Spinal cord (tissue), 10 donors: ENCODE measurements around the gene CFAP74. TPM values are rescaled to one million over a fixed set of nuclear protein-coding genes. Genes with fewer than 3 reads are reported as not detected.

ENCODE experiments used
- DNase-seq, 6 donors: peaks; one replicate each; pipeline versions ENCODE4 v3.0.0 to v3.0.0-alpha.2; 2013 to 2015; ENCODE audit warnings: low spot score in 6 of 6, low read depth in 4 of 6
- H3K27ac ChIP-seq: one replicate; pipeline ENCODE4 v1.5.1; 2013; ENCODE audit warnings: low read depth, low read length, control low read depth
- H3K27me3 ChIP-seq: one replicate; pipeline ENCODE4 v1.6.1; 2013; ENCODE audit warnings: low read length; ENCODE audit not compliant: control insufficient read depth, insufficient read depth
- H3K36me3 ChIP-seq: one replicate; pipeline ENCODE4 v1.6.1; 2013; ENCODE audit warnings: low read length; ENCODE audit not compliant: control insufficient read depth, insufficient read depth
- H3K4me1 ChIP-seq: one replicate; pipeline ENCODE4 v1.6.1; 2013; ENCODE audit warnings: low read length; ENCODE audit not compliant: control insufficient read depth, insufficient read depth
- H3K4me3 ChIP-seq: one replicate; pipeline ENCODE4 v1.5.1; 2013; ENCODE audit warnings: low read depth, low read length, control low read depth
- H3K9me3 ChIP-seq: one replicate; pipeline ENCODE4 v1.6.1; 2013; ENCODE audit warnings: low read length; ENCODE audit not compliant: control insufficient read depth, insufficient read depth
- WGBS: methylation state at CpG from one replicate; pipeline ENCODE4 v1.1.5; 2013; ENCODE audit warnings: missing lambda C conversion rate; ENCODE audit not compliant: insufficient coverage; 5-methylcytosine and 5-hydroxymethylcytosine counted together
- polyA plus RNA-seq, 2 donors: library from polyadenylated mRNA; unstranded; fragments of 120-200 nt; gene quantifications; one replicate each; pipeline ENCODE4 v1.2.1, GENCODE V29; 2013; ENCODE audit not compliant: insufficient read length in 2 of 2
- total RNA-seq, 2 donors: library from RNA; depleted of rRNA in 1 of 2; stranded (reverse); fragments of 120-200 nt in 1 of 2; fragments of >200 nt in 1 of 2; gene quantifications; one replicate each; pipeline versions ENCODE4 v1.2.3 to v1.2.4, GENCODE V29; 2013 to 2014
- donor health status: healthy.

The CFAP74 gene
- total and polyA plus RNA-seq, 4 donors, result 0.59 to 5.6 (median 4.6) TPM

GRCh38 chr1:1926346-1926811 is 77.2 kb downstream of the CFAP74 start:
- 85% methylated on average over 25 of the region's 26 CpGs for whole genome bisulfite sequencing
- no peaks in the 10 kb centered on the region for H3K27me3 ChIP-seq
- no peak overlapping the region for H3K27ac ChIP-seq
- H3K4me1 ChIP-seq, result no peaks in the 10 kb centered on the region
- H3K36me3 ChIP-seq, result peaks cover 6% of the 10 kb centered on the region
- H3K4me3 ChIP-seq, result no peak overlapping the region
- no peak for DNase-seq
- no peaks in the 10 kb centered on the region for H3K9me3 ChIP-seq

DNA sequence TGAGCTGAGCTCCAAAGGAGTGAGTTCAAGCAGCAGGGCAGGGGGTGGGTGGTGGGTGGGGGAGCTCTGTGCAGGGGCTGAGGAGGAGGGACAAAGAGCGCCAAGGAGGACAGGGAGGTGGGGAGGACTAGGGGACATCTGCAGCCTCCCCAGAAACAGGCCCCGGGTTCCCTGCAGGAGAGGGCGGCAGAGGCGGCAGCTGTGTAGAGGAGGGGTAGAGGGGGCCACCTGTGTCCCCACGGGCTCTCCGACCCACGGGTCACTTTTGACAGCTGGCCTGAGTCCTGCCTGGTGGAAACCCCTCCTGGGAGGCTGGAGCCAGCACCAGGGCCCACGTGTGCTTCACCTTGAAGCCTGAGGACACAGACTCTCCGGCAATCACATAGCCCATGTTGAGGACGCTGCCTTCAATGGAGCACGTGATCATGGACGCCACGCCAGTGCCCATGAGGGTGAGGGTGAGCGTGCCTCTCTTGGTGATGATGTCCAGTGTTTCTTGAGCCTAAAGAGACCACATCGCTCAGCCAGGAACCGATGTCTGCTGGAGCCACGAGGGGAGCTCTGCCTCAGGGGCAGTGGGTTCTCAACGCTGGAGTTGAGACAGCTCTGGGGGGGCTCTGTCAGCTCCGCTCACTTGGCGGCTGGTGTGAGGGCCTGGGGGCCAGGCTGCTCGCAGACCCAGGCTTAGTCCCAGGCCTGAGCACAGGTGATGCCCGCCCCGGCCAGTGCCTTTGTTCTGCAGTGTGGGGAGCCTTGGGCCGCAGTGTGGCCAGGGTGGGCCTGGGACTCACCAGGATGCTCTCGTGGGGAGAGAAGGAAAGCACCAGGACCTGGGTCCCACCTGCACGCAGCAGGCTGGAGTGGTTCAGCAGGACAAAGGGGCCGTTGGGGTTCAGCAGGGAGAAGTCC is 77.9 kb downstream of the CFAP74 start:
- no peaks in the 10 kb centered on the region for H3K27me3 ChIP-seq
- H3K36me3 ChIP-seq, result peaks cover 6% of the 10 kb centered on the region
- no peak overlapping the region for H3K4me3 ChIP-seq
- no peak for DNase-seq
- WGBS, result 80% methylated on average over 25 of the region's 27 CpGs
- H3K4me1 ChIP-seq, result no peaks in the 10 kb centered on the region
- no peak overlapping the region for H3K27ac ChIP-seq
- no peaks in the 10 kb centered on the region for H3K9me3 ChIP-seq

- DNase-seq, result no peak
- H3K27me3 ChIP-seq, result no peaks in the 10 kb centered on the region
- H3K9me3 ChIP-seq, result no peaks in the 10 kb centered on the region
- 96% methylated on average over 21 of the region's 21 CpGs for WGBS
- no peak overlapping the region for H3K27ac ChIP-seq
- H3K4me1 ChIP-seq, result peaks cover 4% of the 10 kb centered on the region
- no peak overlapping the region for H3K4me3 ChIP-seq
- H3K36me3 ChIP-seq, result peaks cover 6% of the 10 kb centered on the region
These were observed 78.7 kb downstream of the CFAP74 start for GRCh38 chr1:1924849-1925248.

- peaks cover 9% of the 10 kb centered on the region for H3K4me1 ChIP-seq
- DNase-seq, result no peak
- H3K4me3 ChIP-seq, result no peak overlapping the region
These were observed 79.2 kb downstream of the CFAP74 start for GRCh38 chr1:1924386-1924785.

DNA sequence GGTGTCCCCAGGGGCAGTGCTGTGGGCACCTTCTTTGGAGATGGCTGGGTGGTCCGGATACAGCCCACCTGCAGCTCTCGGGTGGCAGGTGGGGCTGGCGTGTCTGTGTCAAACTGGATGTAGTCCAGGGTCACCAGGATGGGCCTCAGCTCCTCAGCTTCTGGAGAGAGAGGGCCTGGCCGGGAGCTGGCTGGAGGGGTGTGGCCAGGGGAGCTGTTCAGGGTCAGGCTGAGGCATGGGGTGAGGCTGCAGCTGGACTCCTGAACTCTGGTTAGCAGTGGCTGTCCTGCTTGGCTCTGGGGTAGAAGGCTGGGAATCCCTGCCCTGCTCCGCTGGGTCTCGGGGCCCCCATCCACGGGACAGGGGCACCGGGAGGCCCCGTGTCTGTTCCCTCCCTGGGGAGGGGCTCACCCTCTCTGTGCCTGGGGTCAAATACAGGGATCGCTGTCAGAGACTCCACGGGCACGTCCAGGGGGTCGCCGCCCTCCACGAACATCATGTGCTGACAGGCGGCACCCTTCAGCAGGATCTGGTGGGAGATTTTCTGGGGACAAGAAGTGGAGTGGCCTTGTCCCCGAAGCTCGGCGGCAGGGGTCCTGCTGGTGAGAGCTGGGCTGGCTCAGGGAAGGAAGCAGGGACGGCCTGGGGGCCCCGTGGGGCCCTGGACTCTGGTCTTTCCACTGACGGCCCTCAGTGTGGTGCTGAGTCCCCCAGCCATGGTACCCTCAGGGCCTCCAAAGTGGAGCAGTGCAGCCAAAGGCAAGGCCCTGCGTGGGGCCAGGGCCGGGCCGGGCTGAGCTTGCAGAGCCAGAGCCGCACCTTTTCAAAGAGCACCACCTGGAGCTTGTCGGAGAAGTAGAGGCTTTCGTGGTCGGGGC is 80.4 kb downstream of the CFAP74 start:
- no peak for DNase-seq
- Histone ChIP-seq H3K4me1 (peaks cover 21% of the 10 kb centered on the region), H3K9me3 (no peaks in the 10 kb centered on the region), H3K27ac (no peak overlapping the region), H3K4me3 (no peak overlapping the region), H3K27me3 (no peaks in the 10 kb centered on the region), H3K36me3 (peaks cover 6% of the 10 kb centered on the region)
- WGBS, result 73% methylated on average over 29 of the region's 29 CpGs

More at GRCh38 chr1:1924386-1924785, 79.2 kb downstream of the CFAP74 start:
- no peaks in the 10 kb centered on the region for H3K9me3 ChIP-seq
- H3K36me3 ChIP-seq, result peaks cover 6% of the 10 kb centered on the region
- H3K27ac ChIP-seq, result no peak overlapping the region
- no peaks in the 10 kb centered on the region for H3K27me3 ChIP-seq
- 60% methylated on average over 12 of the region's 18 CpGs for WGBS

- Histone ChIP-seq H3K27ac (no peak overlapping the region), H3K36me3 (peaks cover 6% of the 10 kb centered on the region), H3K4me1 (peaks cover 26% of the 10 kb centered on the region), H3K9me3 (no peaks in the 10 kb centered on the region), H3K27me3 (peaks cover 2% of the 10 kb centered on the region), H3K4me3 (no peak overlapping the region)
- 82% methylated on average over 6 of the region's 6 CpGs for WGBS
- DNase-seq, result no peak
These were observed 81.0 kb downstream of the CFAP74 start for GRCh38 chr1:1922702-1922955.

GRCh38 chr1:1921901-1922701 is 81.5 kb downstream of the CFAP74 start:
- no peak for DNase-seq
- WGBS, result 83% methylated on average over 14 of the region's 16 CpGs
- H3K4me1 ChIP-seq, result peaks cover 26% of the 10 kb centered on the region

GRCh38 chr1:1921459-1921862 is 82.1 kb downstream of the CFAP74 start:
- peaks cover 26% of the 10 kb centered on the region for H3K4me1 ChIP-seq
- WGBS, result 86% methylated on average over 5 of the region's 6 CpGs
- no peak overlapping the region for H3K4me3 ChIP-seq
- H3K27ac ChIP-seq, result no peak overlapping the region
- H3K9me3 ChIP-seq, result no peaks in the 10 kb centered on the region
- peaks cover 2% of the 10 kb centered on the region for H3K27me3 ChIP-seq
- H3K36me3 ChIP-seq, result peaks cover 6% of the 10 kb centered on the region
- DNase-seq, result no peak

More at GRCh38 chr1:1921901-1922701, 81.5 kb downstream of the CFAP74 start:
- peaks cover 6% of the 10 kb centered on the region for H3K36me3 ChIP-seq
- H3K27me3 ChIP-seq, result peaks cover 2% of the 10 kb centered on the region
- H3K4me3 ChIP-seq, result no peak overlapping the region
- no peak overlapping the region for H3K27ac ChIP-seq
- no peaks in the 10 kb centered on the region for H3K9me3 ChIP-seq
